HL-60 (cell line): Measurements from ENCODE around the gene TRABD.

Experiments used
- DNase-seq, 2 experiments: peaks; one replicate each; pipeline ENCODE4 v3.0.0-alpha.2; 2010 to 2020; ENCODE audit warnings: low read depth in 1 of 2, low spot score in 1 of 2
- H3K27ac ChIP-seq: fragments of 250-450 bp; sonication (Bioruptor Pico); replicated peaks from 2 replicates; pipeline ENCODE4 v1.5.1; 2020; ENCODE audit warnings: mild to moderate bottlenecking, moderate library complexity
- H3K27me3 ChIP-seq: fragments of 250-450 bp; sonication (Bioruptor Pico); 2 replicates; pipeline ENCODE4 v1.5.1; 2021; ENCODE audit warnings: mild to moderate bottlenecking, moderate library complexity; ENCODE audit not compliant: insufficient read depth, poor library complexity, severe bottlenecking
- H3K4me3 ChIP-seq: replicated peaks from 2 replicates; pipeline ENCODE4 v1.5.1; 2011; ENCODE audit warnings: mild to moderate bottlenecking, control low read depth, low read length; ENCODE audit not compliant: insufficient read depth
- CTCF ChIP-seq: IDR thresholded peaks from one replicate; pipeline ENCODE4 v1.5.1; 2011; ENCODE audit warnings: low read length, control low read depth, inconsistent platforms; ENCODE audit not compliant: insufficient read depth
- GABPA ChIP-seq: IDR thresholded peaks from 2 replicates; pipeline ENCODE4 v1.6.1; 2012; ENCODE audit warnings: low read depth
- POLR2AphosphoS5 ChIP-seq: IDR thresholded peaks from 2 replicates; pipeline ENCODE4 v1.6.1; 2012; ENCODE audit warnings: low read depth
- REST ChIP-seq: IDR thresholded peaks from 2 replicates; pipeline ENCODE4 v1.6.1; 2012; ENCODE audit warnings: low read depth; ENCODE audit not compliant: insufficient replicate concordance
- SPI1 ChIP-seq: IDR thresholded peaks from 2 replicates; pipeline ENCODE4 v1.6.1; 2012; ENCODE audit warnings: low read depth, mild to moderate bottlenecking, borderline replicate concordance

Gene TRABD

GRCh38 chr22:50186181-50186714 is 535 bp downstream of the TRABD start:
- TF ChIP-seq SPI1 (no peak), GABPA (no peak), REST (no peak), POLR2AphosphoS5 (no peak), CTCF (no peak)
- no peaks in the 10 kb centered on the region for H3K27me3 ChIP-seq
- peak overlapping the region; percentile 75 for H3K4me3 ChIP-seq
- DNase-seq: no peak
- H3K27ac ChIP-seq: peak overlapping the region; percentile 75

GRCh38 chr22:50186761-50187523 is 1.2 kb downstream of the TRABD start:
- DNase-seq: peak in 1 of 2 experiments; percentile 47
- H3K27ac ChIP-seq: peak overlapping the region; percentile 75
- no peaks in the 10 kb centered on the region for H3K27me3 ChIP-seq
- H3K4me3 ChIP-seq: peak overlapping the region; percentile 75
- TF ChIP-seq SPI1 (peak; percentile 10; the same call in 1 of the 2 replicates), CTCF (no peak), GABPA (no peak), REST (no peak), POLR2AphosphoS5 (no peak)

GRCh38 chr22:50188356-50188755 is 2.6 kb downstream of the TRABD start:
- TF ChIP-seq CTCF (no peak), REST (no peak), GABPA (no peak), POLR2AphosphoS5 (no peak), SPI1 (no peak)

More at GRCh38 chr22:50188356-50188755, 2.6 kb downstream of the TRABD start:
- DNase-seq: no peak
- Histone ChIP-seq H3K4me3 (no peak overlapping the region), H3K27ac (peak overlapping the region; percentile 97), H3K27me3 (no peaks in the 10 kb centered on the region)
